Uterus (tissue), 2 donors: ENCODE measurements around the gene RAB6A.

ENCODE experiments used
- CTCF ChIP-seq, 4 experiments: fragments of 200-600 bp in 2 of 4; fragments of 450-650 bp in 2 of 4; sonication (generic) in 2 of 4; IDR thresholded peaks; one replicate each; pipeline ENCODE4 v1.5.1; 2016 to 2019; ENCODE audit warnings: antibody characterized with exemption in 4 of 4, mild to moderate bottlenecking in 2 of 4, moderate library complexity in 1 of 4
- POLR2A ChIP-seq, 2 donors: fragments of 450-650 bp; IDR thresholded peaks; one replicate each; pipeline ENCODE4 v1.6.1; 2016; ENCODE audit warnings: antibody characterized with exemption in 2 of 2, mild to moderate bottlenecking in 1 of 2, moderate library complexity in 1 of 2

GRCh38 chr11:73671701-73672100 lies 89.2 kb downstream of the RAB6A start:
- no peak for TF ChIP-seq CTCF (IDR thresholded peaks at IDR 0.05)
- TF ChIP-seq POLR2A (IDR thresholded peaks at IDR 0.05): no peak
